Measurements from ENCODE around the gene AAK1. TPM values are rescaled to one million over a fixed set of nuclear protein-coding genes. Genes with fewer than 3 reads are reported as not detected.
A peak's percentile ranks its signal among the peaks of the same experiment; 100 is the strongest.

Gene AAK1
- total and polyA plus RNA-seq, 12 donors: 26.2 to 106 (median 68.5) TPM

GRCh38 chr2:69567157-69567908, 76.2 kb downstream of the AAK1 start:
- Histone ChIP-seq H3K4me1 (replicated peaks in 1 of 2) (peaks cover 0 to 26% of the 10 kb centered on the region in 2 donors), H3K27me3 (no peaks in the 10 kb centered on the region), H3K36me3 (replicated peaks in 1 of 2) (no peaks in the 10 kb centered on the region), H3K9me3 (replicated peaks in 1 of 3) (no peaks in the 10 kb centered on the region), H3K27ac (no peak overlapping the region), H3K4me3 (no peak overlapping the region)
- WGBS, 4 donors: 73 to 82% (median 78%) methylated on average over 3 of the region's 3 CpGs
- intact Hi-C loops (cut with DNase I): loop anchor here (10.0 kb wide), 2 partner anchors 77 to 247 kb away; partner anchors contain the start of gene AAK1 (in 1 of the 2)
- TF ChIP-seq CTCF (IDR thresholded peaks at IDR 0.05) (no peak), POLR2A (IDR thresholded peaks at IDR 0.05) (no peak)
- DNase-seq: no peak

- DNase-seq: no peak
- Histone ChIP-seq H3K27ac (no peak overlapping the region), H3K9me3 (replicated peaks in 1 of 3) (no peaks in the 10 kb centered on the region), H3K36me3 (replicated peaks in 1 of 2) (no peaks in the 10 kb centered on the region), H3K4me3 (no peak overlapping the region), H3K4me1 (replicated peaks in 1 of 2) (peaks cover 0 to 26% of the 10 kb centered on the region in 2 donors), H3K27me3 (no peaks in the 10 kb centered on the region)
- WGBS, 4 donors: 91 to 99% (median 96%) methylated on average over 4 of the region's 4 CpGs
- TF ChIP-seq CTCF (IDR thresholded peaks at IDR 0.05) (no peak), POLR2A (IDR thresholded peaks at IDR 0.05) (no peak)
- intact Hi-C loops (cut with DNase I): loop anchor here (10.0 kb wide), 2 partner anchors 78 to 248 kb away; partner anchors contain the start of gene AAK1 (in 1 of the 2)
These were observed 76.9 kb downstream of the AAK1 start for GRCh38 chr2:69566669-69567068.

GRCh38 chr2:69565431-69565839, 78.1 kb downstream of the AAK1 start:
- peaks cover 0 to 20% of the 10 kb centered on the region in 2 donors for H3K4me1 ChIP-seq (replicated peaks in 1 of 2)
- H3K4me3 ChIP-seq: no peak overlapping the region
- 56 to 100% (median 62%) methylated on average over 1 to 3 of the region's 3 CpGs for WGBS, 4 donors
- DNase-seq: peak; percentile 35 to 74 (median 44)
- H3K27ac ChIP-seq: no peak overlapping the region
- H3K27me3 ChIP-seq: no peaks in the 10 kb centered on the region
- peak; percentile 29 to 63 (median 56) for TF ChIP-seq CTCF (IDR thresholded peaks at IDR 0.05)
- TF ChIP-seq POLR2A (IDR thresholded peaks at IDR 0.05): no peak
- no peaks in the 10 kb centered on the region for H3K36me3 ChIP-seq (replicated peaks in 1 of 2)
- no peaks in the 10 kb centered on the region for H3K9me3 ChIP-seq (replicated peaks in 1 of 3)
- intact Hi-C loops (cut with DNase I): loop anchor here (10.0 kb wide), 2 partner anchors 79 to 249 kb away; partner anchors contain the start of gene AAK1 (in 1 of the 2)

- 86 to 89% (median 89%) methylated on average over 3 of the region's 3 CpGs for WGBS, 4 donors
- intact Hi-C loops (cut with DNase I): loop anchor here (5.0 to 10.0 kb wide), 3 partner anchors 80 to 250 kb away; partner anchors contain the start of gene AAK1 (in 1 of the 2)
- no peaks in the 10 kb centered on the region for H3K9me3 ChIP-seq (replicated peaks in 1 of 3)
- H3K27me3 ChIP-seq: no peaks in the 10 kb centered on the region
- TF ChIP-seq CTCF (IDR thresholded peaks at IDR 0.05) (no peak), POLR2A (IDR thresholded peaks at IDR 0.05) (no peak)
- peaks cover 0 to 21% of the 10 kb centered on the region in 2 donors for H3K4me1 ChIP-seq (replicated peaks in 1 of 2)
- H3K4me3 ChIP-seq: no peak overlapping the region
- H3K36me3 ChIP-seq (replicated peaks in 1 of 2): no peaks in the 10 kb centered on the region
- H3K27ac ChIP-seq: no peak overlapping the region
- DNase-seq: no peak
These were observed 78.9 kb downstream of the AAK1 start for GRCh38 chr2:69564604-69565003.

All from adrenal gland (tissue), 12 donors.